ENCODE data around the gene SHC3.
A peak's percentile ranks its signal among the peaks of the same experiment; 100 is the strongest.

The SHC3 gene

DNA sequence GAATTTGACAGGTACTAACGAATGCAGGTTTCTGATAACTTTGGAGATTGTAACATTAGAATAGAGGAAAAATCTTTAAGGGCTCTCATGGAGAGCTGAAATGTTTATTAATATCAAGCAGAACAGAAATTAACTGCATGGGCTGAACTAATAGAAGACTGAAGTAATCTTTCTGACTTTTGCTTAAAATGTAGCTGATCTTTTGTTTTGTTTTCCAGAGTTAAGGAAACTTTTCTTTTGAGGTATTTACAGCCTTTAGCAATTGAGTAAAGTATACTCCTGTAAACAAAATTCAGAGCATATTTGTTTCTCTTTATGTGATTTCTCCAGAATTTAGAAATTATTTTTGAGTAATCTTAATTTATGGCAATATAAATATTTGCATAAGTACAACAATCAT is 43.9 kb downstream of the SHC3 start:
- Histone ChIP-seq H3K14ac (ENCODE audit: low read length) (no peak overlapping the region), H4K12ac (ENCODE audit: low read depth, low read length) (no peak overlapping the region), H3K9ac (ENCODE audit: low read length) (no peak overlapping the region), H2AK5ac (ENCODE audit: low read length) (no peak overlapping the region), H3K4me3 (ENCODE audit: low read depth, low read length) (no peak overlapping the region), H2BK120ac (ENCODE audit: insufficient read depth, low read length, poor library complexity) (no peak overlapping the region), H3K79me2 (ENCODE audit: control insufficient read depth, insufficient read depth, low read length, poor library complexity) (no peaks in the 10 kb centered on the region), H3K4me2 (ENCODE audit: low read length) (no peak overlapping the region), H3K36me3 (ENCODE audit: control insufficient read depth in 1 of 2, insufficient read depth in 2 of 2, low read length in 2 of 2) (no peaks in the 10 kb centered on the region), H3K79me1 (ENCODE audit: low read length) (no peaks in the 10 kb centered on the region), H2BK5ac (ENCODE audit: low read depth, low read length, poor library complexity) (no peak overlapping the region), H2AFZ (ENCODE audit: insufficient read depth, low read length, poor library complexity) (no peak overlapping the region), H4K91ac (ENCODE audit: low read depth, low read length) (no peak overlapping the region), H3K27me3 (ENCODE audit: insufficient read depth, low read length) (no peaks in the 10 kb centered on the region), H2BK12ac (ENCODE audit: low read length) (no peak overlapping the region), H3K18ac (ENCODE audit: low read length) (no peak overlapping the region), H4K8ac (ENCODE audit: low read depth, low read length) (no peak overlapping the region), H3K27ac (ENCODE audit: low read depth, low read length) (no peak overlapping the region), H3K9me3 (ENCODE audit: insufficient read depth, low read depth, low read length) (peaks cover 2% of the 10 kb centered on the region), H3K4ac (ENCODE audit: low read depth, low read length) (no peak overlapping the region), H3K4me1 (ENCODE audit: control insufficient read depth in 1 of 2, insufficient read depth in 2 of 2, low read length in 2 of 2) (peaks cover 0 to 9% of the 10 kb centered on the region in 2 experiments), H3K23ac (ENCODE audit: low read length) (no peak overlapping the region)
- WGBS (ENCODE audit: extremely low coverage, insufficient coverage, insufficient read length): no CpG with 5 or more reads among the region's 1 CpG
- DNase-seq: no peak

DNA sequence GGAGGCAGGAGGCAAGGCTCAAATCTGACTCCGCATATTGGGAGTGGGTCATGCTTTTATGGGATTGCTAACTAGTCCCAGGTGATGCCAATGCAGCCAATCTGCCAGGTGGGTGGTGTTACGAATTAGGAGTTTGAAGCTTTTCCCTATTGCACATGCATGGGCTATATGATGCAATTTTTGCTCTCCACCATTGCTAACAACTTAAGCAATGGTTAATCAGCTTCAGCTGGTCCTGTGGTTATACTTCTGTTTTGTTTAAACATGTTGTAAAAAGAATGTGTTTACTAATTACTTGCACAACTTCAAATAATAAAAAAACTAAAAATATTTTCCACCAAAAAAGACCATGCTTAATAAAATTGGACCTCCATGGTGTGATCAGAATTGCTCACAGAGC is 55.7 kb downstream of the SHC3 start:
- H4K91ac ChIP-seq (ENCODE audit: low read depth, low read length): no peak overlapping the region
- H2AFZ ChIP-seq (ENCODE audit: insufficient read depth, low read length, poor library complexity): no peak overlapping the region
- no peak overlapping the region for H3K23ac ChIP-seq (ENCODE audit: low read length)
- H3K4ac ChIP-seq (ENCODE audit: low read depth, low read length): no peak overlapping the region
- H3K79me2 ChIP-seq (ENCODE audit: control insufficient read depth, insufficient read depth, low read length, poor library complexity): no peaks in the 10 kb centered on the region
- H3K36me3 ChIP-seq (ENCODE audit: control insufficient read depth in 1 of 2, insufficient read depth in 2 of 2, low read length in 2 of 2): no peaks in the 10 kb centered on the region
- H3K9me3 ChIP-seq (ENCODE audit: insufficient read depth, low read depth, low read length): no peaks in the 10 kb centered on the region
- no peak overlapping the region for H2BK12ac ChIP-seq (ENCODE audit: low read length)
- WGBS (ENCODE audit: extremely low coverage, insufficient coverage, insufficient read length): no CpG with 5 or more reads among the region's 2 CpGs
- H3K4me2 ChIP-seq (ENCODE audit: low read length): no peak overlapping the region
- no peak overlapping the region for H2BK5ac ChIP-seq (ENCODE audit: low read depth, low read length, poor library complexity)
- no peak overlapping the region for H3K14ac ChIP-seq (ENCODE audit: low read length)
- no peak overlapping the region for H2BK120ac ChIP-seq (ENCODE audit: insufficient read depth, low read length, poor library complexity)
- no peak overlapping the region for H3K27ac ChIP-seq (ENCODE audit: low read depth, low read length)
- H4K12ac ChIP-seq (ENCODE audit: low read depth, low read length): no peak overlapping the region
- DNase-seq: no peak
- H2AK5ac ChIP-seq (ENCODE audit: low read length): no peak overlapping the region
- no peaks in the 10 kb centered on the region for H3K27me3 ChIP-seq (ENCODE audit: insufficient read depth, low read length)
- H3K4me3 ChIP-seq (ENCODE audit: low read depth, low read length): no peak overlapping the region
- no peaks in the 10 kb centered on the region for H3K79me1 ChIP-seq (ENCODE audit: low read length)
- H3K9ac ChIP-seq (ENCODE audit: low read length): no peak overlapping the region
- H3K18ac ChIP-seq (ENCODE audit: low read length): no peak overlapping the region
- no peak overlapping the region for H4K8ac ChIP-seq (ENCODE audit: low read depth, low read length)
- no peaks in the 10 kb centered on the region for H3K4me1 ChIP-seq (ENCODE audit: control insufficient read depth in 1 of 2, insufficient read depth in 2 of 2, low read length in 2 of 2)

DNA sequence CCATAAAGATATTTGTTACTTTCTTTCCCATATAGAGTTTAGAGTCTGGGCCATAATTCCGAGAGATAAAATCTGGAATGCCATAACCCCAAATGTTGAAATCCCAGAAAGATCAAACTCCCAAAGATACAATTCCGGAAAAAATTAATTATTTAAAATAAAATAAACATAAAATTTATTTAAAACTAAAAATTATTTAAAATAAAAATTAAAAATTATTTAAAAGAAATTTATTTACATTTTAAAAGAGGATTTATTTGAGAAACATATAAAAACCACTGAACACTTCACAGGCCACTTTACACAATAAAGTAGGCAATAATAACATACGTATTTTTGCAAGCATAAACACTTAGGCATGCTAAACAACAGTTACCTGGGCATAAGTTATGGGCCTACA is 57.9 kb downstream of the SHC3 start:
- H3K79me2 ChIP-seq (ENCODE audit: control insufficient read depth, insufficient read depth, low read length, poor library complexity): no peaks in the 10 kb centered on the region
- H3K4me2 ChIP-seq (ENCODE audit: low read length): no peak overlapping the region
- H3K79me1 ChIP-seq (ENCODE audit: low read length): no peaks in the 10 kb centered on the region
- H3K4me3 ChIP-seq (ENCODE audit: low read depth, low read length): no peak overlapping the region
- H3K27ac ChIP-seq (ENCODE audit: low read depth, low read length): no peak overlapping the region
- WGBS (ENCODE audit: extremely low coverage, insufficient coverage, insufficient read length): no CpG with 5 or more reads among the region's 3 CpGs
- DNase-seq: no peak
- H4K12ac ChIP-seq (ENCODE audit: low read depth, low read length): no peak overlapping the region
- H4K8ac ChIP-seq (ENCODE audit: low read depth, low read length): no peak overlapping the region
- no peaks in the 10 kb centered on the region for H3K27me3 ChIP-seq (ENCODE audit: insufficient read depth, low read length)
- no peak overlapping the region for H3K14ac ChIP-seq (ENCODE audit: low read length)
- H3K23ac ChIP-seq (ENCODE audit: low read length): no peak overlapping the region
- H4K91ac ChIP-seq (ENCODE audit: low read depth, low read length): no peak overlapping the region
- no peak overlapping the region for H2BK5ac ChIP-seq (ENCODE audit: low read depth, low read length, poor library complexity)
- H2AK5ac ChIP-seq (ENCODE audit: low read length): no peak overlapping the region
- no peak overlapping the region for H3K18ac ChIP-seq (ENCODE audit: low read length)
- H3K9me3 ChIP-seq (ENCODE audit: insufficient read depth, low read depth, low read length): no peaks in the 10 kb centered on the region
- H2AFZ ChIP-seq (ENCODE audit: insufficient read depth, low read length, poor library complexity): no peak overlapping the region
- no peaks in the 10 kb centered on the region for H3K4me1 ChIP-seq (ENCODE audit: control insufficient read depth in 1 of 2, insufficient read depth in 2 of 2, low read length in 2 of 2)
- H2BK12ac ChIP-seq (ENCODE audit: low read length): no peak overlapping the region
- no peak overlapping the region for H3K4ac ChIP-seq (ENCODE audit: low read depth, low read length)
- H3K36me3 ChIP-seq (ENCODE audit: control insufficient read depth in 1 of 2, insufficient read depth in 2 of 2, low read length in 2 of 2): no peaks in the 10 kb centered on the region
- no peak overlapping the region for H3K9ac ChIP-seq (ENCODE audit: low read length)
- H2BK120ac ChIP-seq (ENCODE audit: insufficient read depth, low read length, poor library complexity): no peak overlapping the region

DNA sequence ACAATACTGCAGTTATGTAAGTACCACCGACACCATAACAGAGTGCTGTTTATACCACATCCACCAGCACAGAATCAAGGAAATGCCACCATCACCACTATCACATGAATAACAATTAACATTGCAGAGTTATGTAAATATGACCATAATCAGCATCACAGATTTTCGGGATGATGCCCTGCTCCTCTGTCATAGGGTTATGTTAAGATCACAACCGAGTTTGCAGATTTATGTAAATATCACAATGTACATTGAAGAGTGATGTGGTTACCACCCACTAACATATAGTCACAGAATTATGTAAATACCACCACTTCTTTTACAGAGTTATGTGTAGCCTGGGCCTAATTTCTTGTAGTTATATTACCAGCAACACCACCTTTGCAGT is 61.8 kb downstream of the SHC3 start:
- H3K23ac ChIP-seq (ENCODE audit: low read length): no peak overlapping the region
- no peak overlapping the region for H2BK5ac ChIP-seq (ENCODE audit: low read depth, low read length, poor library complexity)
- no peaks in the 10 kb centered on the region for H3K79me1 ChIP-seq (ENCODE audit: low read length)
- H3K18ac ChIP-seq (ENCODE audit: low read length): no peak overlapping the region
- no peak overlapping the region for H4K12ac ChIP-seq (ENCODE audit: low read depth, low read length)
- no peak overlapping the region for H2AK5ac ChIP-seq (ENCODE audit: low read length)
- H3K4me2 ChIP-seq (ENCODE audit: low read length): no peak overlapping the region
- no peak overlapping the region for H2AFZ ChIP-seq (ENCODE audit: insufficient read depth, low read length, poor library complexity)
- H2BK120ac ChIP-seq (ENCODE audit: insufficient read depth, low read length, poor library complexity): no peak overlapping the region
- no peaks in the 10 kb centered on the region for H3K4me1 ChIP-seq (ENCODE audit: control insufficient read depth in 1 of 2, insufficient read depth in 2 of 2, low read length in 2 of 2)
- no peaks in the 10 kb centered on the region for H3K79me2 ChIP-seq (ENCODE audit: control insufficient read depth, insufficient read depth, low read length, poor library complexity)
- H3K9me3 ChIP-seq (ENCODE audit: insufficient read depth, low read depth, low read length): no peaks in the 10 kb centered on the region
- no CpG with 5 or more reads among the region's 3 CpGs for WGBS (ENCODE audit: extremely low coverage, insufficient coverage, insufficient read length)
- H3K27me3 ChIP-seq (ENCODE audit: insufficient read depth, low read length): no peaks in the 10 kb centered on the region
- H2BK12ac ChIP-seq (ENCODE audit: low read length): no peak overlapping the region
- DNase-seq: no peak
- H4K91ac ChIP-seq (ENCODE audit: low read depth, low read length): no peak overlapping the region
- no peak overlapping the region for H4K8ac ChIP-seq (ENCODE audit: low read depth, low read length)
- H3K27ac ChIP-seq (ENCODE audit: low read depth, low read length): no peak overlapping the region
- no peak overlapping the region for H3K4ac ChIP-seq (ENCODE audit: low read depth, low read length)
- no peak overlapping the region for H3K14ac ChIP-seq (ENCODE audit: low read length)
- no peak overlapping the region for H3K4me3 ChIP-seq (ENCODE audit: low read depth, low read length)
- peak overlapping the region; percentile 41 for H3K9ac ChIP-seq (ENCODE audit: low read length)
- H3K36me3 ChIP-seq (ENCODE audit: control insufficient read depth in 1 of 2, insufficient read depth in 2 of 2, low read length in 2 of 2): no peaks in the 10 kb centered on the region

All from trophoblast cell (in vitro differentiated cells and primary cell).